HUES48 (cell line): ENCODE data around the gene CBX6.
"Not testable (repeated sequence)": the region's sequence is repeated elsewhere in the genome, so short reads cannot be mapped to it uniquely, and the experiment has no call there.

Experiments
- H3K27ac ChIP-seq: one replicate; pipeline ENCODE4 v1.7.0; 2013; ENCODE audit warnings: low read depth, low read length, inconsistent platforms
- H3K27me3 ChIP-seq: 2 replicates; pipeline ENCODE4 v1.6.1; 2013; ENCODE audit warnings: mild to moderate bottlenecking, low read length; ENCODE audit not compliant: control insufficient read depth, insufficient read depth
- H3K36me3 ChIP-seq: 2 replicates; pipeline ENCODE4 v1.6.1; 2013; ENCODE audit warnings: low read length; ENCODE audit not compliant: control insufficient read depth, insufficient read depth
- H3K4me1 ChIP-seq: 2 replicates; pipeline ENCODE4 v1.6.1; 2013; ENCODE audit warnings: mild to moderate bottlenecking, low read length; ENCODE audit not compliant: control insufficient read depth, insufficient read depth
- H3K4me3 ChIP-seq: 2 replicates; pipeline ENCODE4 v1.5.1; 2013; ENCODE audit warnings: mild to moderate bottlenecking, low read depth, low read length
- H3K9ac ChIP-seq: 2 replicates; pipeline ENCODE4 v1.6.1; 2013; ENCODE audit warnings: mild to moderate bottlenecking, low read depth, low read length, moderate library complexity
- H3K9me3 ChIP-seq: 2 replicates; pipeline ENCODE4 v1.6.1; 2013; ENCODE audit warnings: low read length; ENCODE audit not compliant: control insufficient read depth, insufficient read depth

CBX6 gene

DNA sequence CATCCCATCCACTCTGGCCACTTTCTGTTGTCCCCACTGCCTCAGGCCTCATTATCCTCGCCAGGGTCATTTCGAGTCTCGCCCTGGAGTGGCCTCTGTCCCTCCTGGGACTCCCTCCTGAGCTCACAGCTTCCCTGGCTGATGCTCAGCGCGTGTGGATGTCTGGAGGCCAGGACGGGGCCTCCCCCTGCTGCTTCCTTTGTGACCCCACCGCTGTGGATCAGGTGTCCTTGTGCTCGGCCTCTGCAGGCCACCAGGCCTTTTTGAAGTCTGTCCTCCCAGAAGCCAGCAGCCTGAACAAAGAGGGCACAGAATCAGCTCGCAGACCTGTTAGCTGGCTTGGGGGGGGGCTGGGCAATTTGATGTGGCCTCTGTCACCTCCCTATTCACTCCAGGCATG lies 13.5 kb downstream of the CBX6 start:
- no peaks in the 10 kb centered on the region for H3K36me3 ChIP-seq
- H3K4me1 ChIP-seq, result peaks cover 18% of the 10 kb centered on the region
- H3K27ac ChIP-seq, result no peak overlapping the region
- H3K27me3 ChIP-seq, result no peaks in the 10 kb centered on the region
- no peak overlapping the region for H3K9ac ChIP-seq
- no peaks in the 10 kb centered on the region for H3K9me3 ChIP-seq
- no peak overlapping the region for H3K4me3 ChIP-seq

DNA sequence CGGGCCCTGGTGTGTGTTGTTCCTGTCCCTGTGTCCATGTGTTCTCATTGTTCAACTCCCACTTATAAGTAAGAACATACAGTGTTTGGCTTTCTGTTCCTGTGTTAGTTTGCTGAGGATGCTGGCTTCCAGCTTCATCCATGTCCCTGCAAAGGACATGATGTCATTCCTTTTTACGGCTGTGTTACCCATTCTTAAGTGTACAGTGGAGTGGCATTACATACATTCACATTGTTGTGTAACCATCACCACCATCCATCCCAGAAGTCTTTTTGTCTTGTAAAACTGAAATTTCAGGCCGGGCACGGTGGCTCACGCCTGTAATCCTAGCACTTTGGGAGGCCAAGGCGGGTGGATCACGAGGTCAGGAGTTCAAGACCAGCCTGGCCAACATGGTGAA lies 17.5 kb downstream of the CBX6 start:
- H3K4me1 ChIP-seq, H3K36me3 ChIP-seq, H3K9ac ChIP-seq: not testable (repeated sequence)

DNA sequence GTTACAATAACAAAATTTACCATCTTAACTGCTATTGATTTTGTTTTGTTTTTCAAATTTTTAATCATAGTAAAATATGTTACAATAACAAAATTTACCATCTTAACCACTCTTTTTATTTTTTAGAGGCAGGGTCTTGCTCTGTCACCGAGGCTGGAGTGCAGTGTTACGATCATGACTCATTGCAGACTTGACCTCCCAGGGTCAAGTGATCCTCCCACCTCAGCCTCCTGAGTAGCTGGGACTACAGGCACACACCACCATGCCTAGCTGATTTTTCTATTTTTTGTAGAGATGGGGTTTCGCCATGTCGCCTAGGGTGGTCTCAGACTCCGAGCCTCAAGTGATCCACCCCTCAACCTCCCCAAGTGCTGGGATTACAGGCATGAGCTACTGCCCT lies 18.1 kb downstream of the CBX6 start:
- not testable (repeated sequence) for H3K9ac ChIP-seq, H3K4me1 ChIP-seq, H3K36me3 ChIP-seq, H3K27me3 ChIP-seq, H3K27ac ChIP-seq, H3K4me3 ChIP-seq, H3K9me3 ChIP-seq

More for the DNA sequence above, 17.5 kb downstream of the CBX6 start:
- H3K27ac ChIP-seq, H3K4me3 ChIP-seq, H3K27me3 ChIP-seq, H3K9me3 ChIP-seq: not testable (repeated sequence)

DNA sequence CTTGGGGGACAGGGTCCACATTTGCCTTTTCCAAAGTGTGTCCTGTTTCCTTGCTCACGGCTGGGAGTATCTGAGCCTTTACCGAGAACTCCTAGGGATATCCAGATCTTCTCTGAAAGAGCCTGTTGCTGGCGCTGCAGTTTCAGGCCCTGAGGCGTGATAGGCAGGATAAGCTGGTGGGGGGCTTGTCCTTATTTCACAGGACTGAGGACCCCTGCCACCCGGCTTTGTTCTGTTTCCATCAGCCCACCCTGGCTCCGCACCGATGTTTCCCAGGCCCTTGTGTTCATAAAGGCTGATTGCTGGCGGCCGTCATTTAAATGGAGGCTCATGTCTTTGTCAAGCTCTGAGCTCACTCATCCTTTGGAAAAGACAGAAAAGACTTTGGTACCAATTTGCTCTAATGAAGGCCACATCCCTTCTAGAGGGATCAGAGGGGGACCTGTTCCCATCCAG lies 18.8 kb downstream of the CBX6 start:
- H3K4me1 ChIP-seq, result no peaks in the 10 kb centered on the region
- no peaks in the 10 kb centered on the region; the same call in 1 of the 2 replicates for H3K27me3 ChIP-seq
- no peak overlapping the region for H3K9ac ChIP-seq
- H3K36me3 ChIP-seq, result no peaks in the 10 kb centered on the region
- no peaks in the 10 kb centered on the region for H3K9me3 ChIP-seq
- H3K4me3 ChIP-seq, result no peak overlapping the region
- peak overlapping the region; percentile 26 for H3K27ac ChIP-seq

DNA sequence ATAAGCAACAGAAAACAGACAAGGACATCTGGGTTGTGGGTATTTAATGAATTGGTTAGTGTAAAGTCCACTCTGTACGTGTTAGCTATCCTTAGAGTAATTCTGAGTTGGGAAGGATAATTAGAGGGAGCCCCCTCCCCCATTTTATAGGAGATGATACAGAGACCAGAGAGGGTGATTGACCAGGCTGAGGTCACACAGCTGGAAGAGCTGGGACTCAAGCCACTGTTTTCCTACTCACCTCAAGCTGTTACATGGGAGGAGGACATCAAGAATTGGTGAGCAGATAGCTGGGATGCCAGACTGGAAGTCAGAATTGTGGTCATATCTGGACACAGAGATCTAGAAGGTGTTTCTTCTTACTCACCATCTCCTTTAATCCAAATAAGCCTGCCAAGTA lies 19.5 kb downstream of the CBX6 start:
- H3K9me3 ChIP-seq, result no peaks in the 10 kb centered on the region

DNA sequence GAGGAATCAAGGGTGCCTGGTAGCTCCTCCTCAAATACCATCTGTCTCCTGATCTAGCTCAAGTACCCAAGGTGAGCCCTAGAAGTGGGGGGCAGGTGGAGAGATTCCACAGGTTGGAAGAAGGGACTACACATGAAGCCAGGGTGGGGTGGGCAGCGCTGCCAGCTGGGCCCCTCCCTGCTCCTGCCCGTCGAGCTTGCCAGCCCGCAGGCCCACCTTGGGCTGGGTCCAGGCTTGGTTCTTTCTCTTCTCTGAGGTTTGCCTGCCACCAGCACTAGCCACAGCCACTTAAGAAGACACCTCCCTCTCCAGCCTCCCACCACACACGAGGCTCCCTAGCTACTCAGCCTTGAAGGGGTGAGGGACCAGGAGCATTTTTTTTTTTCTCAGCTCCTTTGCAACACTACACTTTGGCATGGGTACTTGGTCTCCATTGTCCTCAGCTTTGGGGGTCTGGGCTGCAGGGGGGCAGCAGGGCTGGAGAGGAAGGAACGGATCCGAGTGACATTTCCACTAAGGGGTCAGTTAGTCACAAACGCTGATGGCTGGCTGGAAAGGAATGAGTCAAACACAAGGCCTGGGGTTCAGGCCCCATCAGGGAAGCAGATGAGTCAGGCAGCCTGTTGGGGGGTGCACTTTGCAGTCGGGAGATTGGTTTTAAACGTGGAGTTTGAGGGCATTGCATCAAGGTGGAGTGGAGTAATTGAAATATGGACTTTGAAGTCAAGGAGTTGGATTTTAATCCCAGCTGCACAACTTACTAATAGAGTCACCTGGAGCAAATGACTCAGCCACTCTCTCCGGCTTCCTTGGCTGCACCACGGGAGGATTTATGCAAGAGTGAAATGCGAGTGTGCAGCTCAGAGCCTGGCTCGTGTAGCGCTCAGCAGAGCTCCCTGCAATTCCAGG lies 20.8 kb downstream of the CBX6 start:
- Histone ChIP-seq H3K27ac (no peak overlapping the region), H3K9ac (no peak overlapping the region), H3K4me1 (no peaks in the 10 kb centered on the region), H3K9me3 (no peaks in the 10 kb centered on the region), H3K36me3 (no peaks in the 10 kb centered on the region), H3K27me3 (peaks cover 5% of the 10 kb centered on the region; the same call in 1 of the 2 replicates), H3K4me3 (no peak overlapping the region)

More for the DNA sequence above, 19.5 kb downstream of the CBX6 start:
- no peak overlapping the region for H3K9ac ChIP-seq
- no peak overlapping the region for H3K27ac ChIP-seq
- H3K36me3 ChIP-seq, result no peaks in the 10 kb centered on the region
- H3K4me1 ChIP-seq, result no peaks in the 10 kb centered on the region
- H3K4me3 ChIP-seq, result no peak overlapping the region
- no peaks in the 10 kb centered on the region; the same call in 1 of the 2 replicates for H3K27me3 ChIP-seq

DNA sequence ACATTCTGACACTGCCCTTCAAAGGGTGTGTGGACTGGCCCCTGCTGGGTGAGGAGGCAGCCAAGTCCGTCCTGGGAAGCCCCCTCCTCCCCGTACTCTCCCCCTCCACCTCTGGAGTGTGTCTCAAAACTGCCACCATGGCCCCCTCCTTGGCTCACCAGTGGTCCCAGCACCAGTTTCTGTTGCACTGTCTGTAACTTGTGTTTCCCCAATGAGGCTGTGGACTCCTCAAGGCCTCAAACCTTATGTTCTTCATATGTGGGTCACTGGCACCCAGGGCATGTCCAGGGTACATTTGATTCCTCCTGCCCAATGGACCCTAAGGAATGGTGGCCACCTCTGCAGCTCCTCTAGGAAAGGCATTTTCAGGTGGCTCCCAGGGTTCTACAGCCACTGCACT lies 21.6 kb downstream of the CBX6 start:
- Histone ChIP-seq H3K4me1 (no peaks in the 10 kb centered on the region), H3K9me3 (no peaks in the 10 kb centered on the region), H3K4me3 (no peak overlapping the region), H3K9ac (no peak overlapping the region), H3K27ac (no peak overlapping the region), H3K36me3 (no peaks in the 10 kb centered on the region), H3K27me3 (peaks cover 11% of the 10 kb centered on the region)

DNA sequence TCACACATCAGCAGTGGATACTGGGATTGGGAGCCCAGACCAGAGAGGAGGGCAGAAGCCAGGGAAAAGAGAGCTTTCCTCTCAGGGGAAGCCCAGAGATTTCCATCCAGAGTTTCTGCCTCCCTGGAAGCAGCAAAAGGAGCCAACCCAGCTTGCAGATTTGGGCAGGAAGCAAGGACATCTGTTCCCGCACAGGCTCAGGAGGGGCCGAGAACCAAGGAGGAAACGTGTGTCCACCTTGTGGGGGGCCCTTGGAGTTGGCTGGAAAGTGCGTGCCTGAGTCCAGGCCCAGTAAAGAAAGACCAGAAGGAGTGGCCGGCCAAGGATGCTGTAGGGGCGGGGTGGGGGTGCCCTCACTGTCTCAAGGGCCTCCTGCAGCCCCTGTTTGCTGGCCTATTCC lies 22.2 kb downstream of the CBX6 start:
- Histone ChIP-seq H3K4me1 (no peaks in the 10 kb centered on the region), H3K36me3 (no peaks in the 10 kb centered on the region), H3K27me3 (peaks cover 17% of the 10 kb centered on the region), H3K9me3 (no peaks in the 10 kb centered on the region), H3K4me3 (no peak overlapping the region), H3K9ac (no peak overlapping the region), H3K27ac (no peak overlapping the region)

DNA sequence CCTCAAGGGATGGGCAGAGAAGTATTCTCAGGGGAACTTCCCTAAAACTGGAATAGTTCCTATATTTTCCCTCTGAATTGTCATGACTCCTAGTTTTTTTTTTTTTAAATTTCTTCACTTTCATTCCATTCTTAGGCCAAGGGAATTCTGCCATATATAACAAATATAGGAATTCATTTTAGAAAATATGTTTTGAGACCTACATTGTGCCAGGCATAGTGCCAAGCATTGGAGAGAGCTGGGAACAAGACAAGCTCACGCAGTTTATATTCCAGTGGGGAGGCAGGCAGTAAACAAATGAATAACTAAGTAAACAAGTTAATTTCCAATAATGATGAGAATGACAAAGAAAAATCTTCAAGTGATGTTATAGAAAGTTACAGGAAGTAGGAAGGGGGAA lies 25.6 kb downstream of the CBX6 start:
- Histone ChIP-seq H3K36me3 (no peaks in the 10 kb centered on the region), H3K27ac (no peak overlapping the region), H3K9ac (no peak overlapping the region), H3K9me3 (no peaks in the 10 kb centered on the region), H3K27me3 (peaks cover 45% of the 10 kb centered on the region), H3K4me1 (0 out of 2 replicates have a peak, but pooled peaks cover 3% of the 10 kb centered on the region), H3K4me3 (no peak overlapping the region)

DNA sequence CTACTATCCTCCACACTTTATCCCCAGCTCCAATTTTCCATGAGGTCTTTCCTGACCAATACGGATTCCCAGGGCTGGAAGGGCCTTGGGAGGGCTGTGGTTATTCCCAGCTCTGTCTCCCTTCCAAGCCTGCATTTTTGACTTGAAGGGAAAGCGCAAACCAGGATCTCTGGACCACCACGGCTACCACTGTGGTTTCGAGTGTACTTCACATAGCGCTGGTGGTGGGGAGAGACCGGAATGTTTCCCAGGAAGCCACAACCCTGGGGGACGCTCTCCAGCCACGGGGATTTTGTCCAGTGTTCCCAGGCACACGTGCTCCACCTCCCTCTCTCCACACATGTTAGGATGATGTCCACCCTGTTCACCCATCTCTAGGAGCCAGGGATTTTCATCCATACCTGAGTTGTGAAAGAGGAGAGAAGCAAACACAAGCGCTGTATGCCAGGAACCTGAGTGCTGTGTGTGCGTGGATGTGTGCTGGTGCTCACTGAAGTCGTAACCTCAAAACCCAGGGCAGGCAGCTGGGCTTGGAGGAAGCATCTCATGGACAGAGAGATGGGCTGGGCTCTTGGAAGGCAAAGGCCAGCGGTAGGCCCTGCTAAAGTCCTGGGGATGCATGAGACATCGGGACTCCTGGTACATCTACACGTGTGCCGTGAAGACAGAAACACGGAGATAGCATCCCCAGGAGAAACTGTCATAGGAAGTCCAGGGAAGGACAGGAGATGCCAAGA lies 26.8 kb downstream of the CBX6 start:
- H3K27me3 ChIP-seq, result peaks cover 53% of the 10 kb centered on the region

More for the DNA sequence above, 26.8 kb downstream of the CBX6 start:
- Histone ChIP-seq H3K36me3 (no peaks in the 10 kb centered on the region), H3K9me3 (no peaks in the 10 kb centered on the region), H3K4me1 (0 out of 2 replicates have a peak, but pooled peaks cover 3% of the 10 kb centered on the region), H3K27ac (no peak overlapping the region), H3K4me3 (no peak overlapping the region), H3K9ac (no peak overlapping the region)
